Measurements from ENCODE around the gene CDK6. TPM values are rescaled to one million over a fixed set of nuclear protein-coding genes. Genes with fewer than 3 reads are reported as not detected.

Gene CDK6
- total and polyA plus RNA-seq, 4 donors = 3.3 to 35.0 (median 12.0) TPM

DNA sequence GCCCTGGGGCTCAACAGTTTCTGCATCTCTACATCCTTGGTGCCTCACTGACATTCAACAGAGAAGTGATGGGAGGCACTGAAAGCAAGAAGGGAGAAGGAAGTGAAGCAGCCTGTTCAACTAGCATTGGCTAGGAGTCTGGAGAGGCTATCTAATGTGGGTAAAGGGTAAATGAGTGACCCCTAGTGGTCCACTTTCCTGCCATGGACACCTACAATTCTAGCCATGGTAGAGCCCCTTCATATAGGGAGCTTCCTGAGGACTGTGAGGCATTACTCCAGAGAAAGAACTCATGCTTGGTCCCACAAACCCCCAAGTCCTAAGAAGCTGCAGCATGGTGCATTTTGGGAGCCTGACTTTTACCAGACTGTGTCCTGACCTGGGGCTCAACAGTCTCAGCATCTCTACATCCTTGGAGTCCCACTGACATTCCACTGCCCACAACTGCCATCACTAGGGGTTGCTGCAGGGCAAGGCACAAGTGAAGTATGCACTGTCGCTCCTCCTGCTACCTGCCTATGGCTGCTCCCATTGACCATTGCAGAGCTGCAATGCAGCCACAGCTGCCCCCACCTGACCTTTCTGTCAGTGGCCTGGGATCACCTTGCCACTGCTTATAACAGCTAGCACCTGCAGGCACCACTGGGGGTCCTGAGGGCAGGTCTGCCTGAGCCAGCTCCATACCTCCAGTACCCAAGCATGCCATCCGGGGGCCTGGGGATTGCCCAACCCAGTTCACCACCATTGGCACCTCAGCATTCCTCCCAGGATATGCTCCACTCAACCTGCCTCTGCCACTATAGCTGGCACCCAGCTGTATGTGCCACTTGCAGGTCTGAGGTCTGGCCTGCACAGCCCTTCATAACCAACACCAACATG, 44.1 kb upstream of the CDK6 start:
- Histone ChIP-seq H3K9ac (ENCODE audit: low read depth in 1 of 2, low read length in 2 of 2) (no peak overlapping the region), H3K4me3 (ENCODE audit: low read depth in 1 of 3, low read length in 3 of 3) (no peak overlapping the region), H3K36me3 (ENCODE audit: control insufficient read depth in 4 of 4, insufficient read depth in 3 of 4, low read depth in 1 of 4, low read length in 3 of 4) (no peaks in the 10 kb centered on the region), H3K27me3 (ENCODE audit: control insufficient read depth in 4 of 4, insufficient read depth in 4 of 4, low read length in 3 of 4) (no peaks in the 10 kb centered on the region), H3K4me1 (ENCODE audit: control insufficient read depth in 4 of 4, insufficient read depth in 4 of 4, low read length in 3 of 4) (no peaks in the 10 kb centered on the region), H3K27ac (ENCODE audit: low read depth in 1 of 2, low read length in 2 of 2) (no peak overlapping the region), H3K9me3 (ENCODE audit: control insufficient read depth in 4 of 4, low read length in 3 of 4) (peaks cover 0 to 6% (median under 1%) of the 10 kb centered on the region in 4 donors)
- DNase-seq (ENCODE audit: low spot score) = no peak
- WGBS = 92% methylated on average over 2 of the region's 2 CpGs
- TF ChIP-seq, protein P1, sequence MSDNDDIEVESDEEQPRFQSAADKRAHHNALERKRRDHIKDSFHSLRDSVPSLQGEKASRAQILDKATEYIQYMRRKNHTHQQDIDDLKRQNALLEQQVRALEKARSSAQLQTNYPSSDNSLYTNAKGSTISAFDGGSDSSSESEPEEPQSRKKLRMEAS (IDR thresholded peaks at IDR 0.05) = no peak
- TF ChIP-seq YY1 (IDR thresholded peaks at IDR 0.05) = no peak
- TF ChIP-seq RAD21 (IDR thresholded peaks at IDR 0.05) = peak; percentile 64 to 76
- TF ChIP-seq, protein P2, sequence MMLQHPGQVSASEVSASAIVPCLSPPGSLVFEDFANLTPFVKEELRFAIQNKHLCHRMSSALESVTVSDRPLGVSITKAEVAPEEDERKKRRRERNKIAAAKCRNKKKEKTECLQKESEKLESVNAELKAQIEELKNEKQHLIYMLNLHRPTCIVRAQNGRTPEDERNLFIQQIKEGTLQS (IDR thresholded peaks at IDR 0.05) = no peak
- TF ChIP-seq TAF1 (conservative IDR thresholded peaks at IDR 0.05) = no peak
- TF ChIP-seq, protein P3, sequence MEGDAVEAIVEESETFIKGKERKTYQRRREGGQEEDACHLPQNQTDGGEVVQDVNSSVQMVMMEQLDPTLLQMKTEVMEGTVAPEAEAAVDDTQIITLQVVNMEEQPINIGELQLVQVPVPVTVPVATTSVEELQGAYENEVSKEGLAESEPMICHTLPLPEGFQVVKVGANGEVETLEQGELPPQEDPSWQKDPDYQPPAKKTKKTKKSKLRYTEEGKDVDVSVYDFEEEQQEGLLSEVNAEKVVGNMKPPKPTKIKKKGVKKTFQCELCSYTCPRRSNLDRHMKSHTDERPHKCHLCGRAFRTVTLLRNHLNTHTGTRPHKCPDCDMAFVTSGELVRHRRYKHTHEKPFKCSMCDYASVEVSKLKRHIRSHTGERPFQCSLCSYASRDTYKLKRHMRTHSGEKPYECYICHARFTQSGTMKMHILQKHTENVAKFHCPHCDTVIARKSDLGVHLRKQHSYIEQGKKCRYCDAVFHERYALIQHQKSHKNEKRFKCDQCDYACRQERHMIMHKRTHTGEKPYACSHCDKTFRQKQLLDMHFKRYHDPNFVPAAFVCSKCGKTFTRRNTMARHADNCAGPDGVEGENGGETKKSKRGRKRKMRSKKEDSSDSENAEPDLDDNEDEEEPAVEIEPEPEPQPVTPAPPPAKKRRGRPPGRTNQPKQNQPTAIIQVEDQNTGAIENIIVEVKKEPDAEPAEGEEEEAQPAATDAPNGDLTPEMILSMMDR (IDR thresholded peaks at IDR 0.05; ENCODE audit: low read depth, low read length, missing input control) = peak; percentile 34

DNA sequence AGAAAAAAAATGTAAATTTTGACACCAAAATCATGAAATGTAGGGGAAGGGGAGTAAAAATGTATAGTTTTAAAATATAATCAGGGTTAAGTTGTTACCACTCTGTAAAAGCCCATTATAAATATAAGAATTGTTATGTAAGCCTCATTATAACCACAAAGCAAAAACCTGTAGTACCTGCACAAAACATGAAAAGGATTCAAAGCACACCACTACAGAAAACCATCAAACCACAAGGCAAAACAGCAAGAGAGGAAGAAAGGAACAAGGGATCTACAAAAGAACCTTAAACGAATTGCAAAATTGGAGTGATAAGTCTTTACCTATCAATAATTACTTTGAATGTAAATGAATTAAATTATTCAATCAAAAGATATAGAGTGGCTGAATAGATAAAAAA, 41.0 kb upstream of the CDK6 start:
- H3K9me3 ChIP-seq (ENCODE audit: control insufficient read depth in 4 of 4, low read length in 3 of 4) = peaks cover 0 to 6% (median under 1%) of the 10 kb centered on the region in 4 donors

More for the DNA sequence above, 41.0 kb upstream of the CDK6 start:
- Histone ChIP-seq H3K4me3 (ENCODE audit: low read depth in 1 of 3, low read length in 3 of 3) (no peak overlapping the region), H3K9ac (ENCODE audit: low read depth in 1 of 2, low read length in 2 of 2) (no peak overlapping the region), H3K4me1 (ENCODE audit: control insufficient read depth in 4 of 4, insufficient read depth in 4 of 4, low read length in 3 of 4) (no peaks in the 10 kb centered on the region), H3K27me3 (ENCODE audit: control insufficient read depth in 4 of 4, insufficient read depth in 4 of 4, low read length in 3 of 4) (no peaks in the 10 kb centered on the region), H3K36me3 (ENCODE audit: control insufficient read depth in 4 of 4, insufficient read depth in 3 of 4, low read depth in 1 of 4, low read length in 3 of 4) (no peaks in the 10 kb centered on the region), H3K27ac (ENCODE audit: low read depth in 1 of 2, low read length in 2 of 2) (no peak overlapping the region)
- TF ChIP-seq, protein P3 (IDR thresholded peaks at IDR 0.05; ENCODE audit: low read depth, low read length, missing input control) = no peak
- TF ChIP-seq, protein P4, sequence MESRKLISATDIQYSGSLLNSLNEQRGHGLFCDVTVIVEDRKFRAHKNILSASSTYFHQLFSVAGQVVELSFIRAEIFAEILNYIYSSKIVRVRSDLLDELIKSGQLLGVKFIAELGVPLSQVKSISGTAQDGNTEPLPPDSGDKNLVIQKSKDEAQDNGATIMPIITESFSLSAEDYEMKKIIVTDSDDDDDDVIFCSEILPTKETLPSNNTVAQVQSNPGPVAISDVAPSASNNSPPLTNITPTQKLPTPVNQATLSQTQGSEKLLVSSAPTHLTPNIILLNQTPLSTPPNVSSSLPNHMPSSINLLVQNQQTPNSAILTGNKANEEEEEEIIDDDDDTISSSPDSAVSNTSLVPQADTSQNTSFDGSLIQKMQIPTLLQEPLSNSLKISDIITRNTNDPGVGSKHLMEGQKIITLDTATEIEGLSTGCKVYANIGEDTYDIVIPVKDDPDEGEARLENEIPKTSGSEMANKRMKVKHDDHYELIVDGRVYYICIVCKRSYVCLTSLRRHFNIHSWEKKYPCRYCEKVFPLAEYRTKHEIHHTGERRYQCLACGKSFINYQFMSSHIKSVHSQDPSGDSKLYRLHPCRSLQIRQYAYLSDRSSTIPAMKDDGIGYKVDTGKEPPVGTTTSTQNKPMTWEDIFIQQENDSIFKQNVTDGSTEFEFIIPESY (IDR thresholded peaks at IDR 0.05) = no peak
- TF ChIP-seq EGR1 (IDR thresholded peaks at IDR 0.05; ENCODE audit: low read depth in 2 of 2) (no peak), NR2F2 (IDR thresholded peaks at IDR 0.05) (no peak), TAF1 (conservative IDR thresholded peaks at IDR 0.05) (no peak), FOXA2 (IDR thresholded peaks at IDR 0.05) (no peak), RXRA (IDR thresholded peaks at IDR 0.05) (no peak), HNF4A (conservative IDR thresholded peaks at IDR 0.05) (no peak), HNF4G (IDR thresholded peaks at IDR 0.05) (no peak), RAD21 (IDR thresholded peaks at IDR 0.05) (no peak), JUND (IDR thresholded peaks at IDR 0.05) (no peak), YY1 (IDR thresholded peaks at IDR 0.05) (no peak)
- TF ChIP-seq, protein P5, sequence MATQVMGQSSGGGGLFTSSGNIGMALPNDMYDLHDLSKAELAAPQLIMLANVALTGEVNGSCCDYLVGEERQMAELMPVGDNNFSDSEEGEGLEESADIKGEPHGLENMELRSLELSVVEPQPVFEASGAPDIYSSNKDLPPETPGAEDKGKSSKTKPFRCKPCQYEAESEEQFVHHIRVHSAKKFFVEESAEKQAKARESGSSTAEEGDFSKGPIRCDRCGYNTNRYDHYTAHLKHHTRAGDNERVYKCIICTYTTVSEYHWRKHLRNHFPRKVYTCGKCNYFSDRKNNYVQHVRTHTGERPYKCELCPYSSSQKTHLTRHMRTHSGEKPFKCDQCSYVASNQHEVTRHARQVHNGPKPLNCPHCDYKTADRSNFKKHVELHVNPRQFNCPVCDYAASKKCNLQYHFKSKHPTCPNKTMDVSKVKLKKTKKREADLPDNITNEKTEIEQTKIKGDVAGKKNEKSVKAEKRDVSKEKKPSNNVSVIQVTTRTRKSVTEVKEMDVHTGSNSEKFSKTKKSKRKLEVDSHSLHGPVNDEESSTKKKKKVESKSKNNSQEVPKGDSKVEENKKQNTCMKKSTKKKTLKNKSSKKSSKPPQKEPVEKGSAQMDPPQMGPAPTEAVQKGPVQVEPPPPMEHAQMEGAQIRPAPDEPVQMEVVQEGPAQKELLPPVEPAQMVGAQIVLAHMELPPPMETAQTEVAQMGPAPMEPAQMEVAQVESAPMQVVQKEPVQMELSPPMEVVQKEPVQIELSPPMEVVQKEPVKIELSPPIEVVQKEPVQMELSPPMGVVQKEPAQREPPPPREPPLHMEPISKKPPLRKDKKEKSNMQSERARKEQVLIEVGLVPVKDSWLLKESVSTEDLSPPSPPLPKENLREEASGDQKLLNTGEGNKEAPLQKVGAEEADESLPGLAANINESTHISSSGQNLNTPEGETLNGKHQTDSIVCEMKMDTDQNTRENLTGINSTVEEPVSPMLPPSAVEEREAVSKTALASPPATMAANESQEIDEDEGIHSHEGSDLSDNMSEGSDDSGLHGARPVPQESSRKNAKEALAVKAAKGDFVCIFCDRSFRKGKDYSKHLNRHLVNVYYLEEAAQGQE (IDR thresholded peaks at IDR 0.05) = no peak
- TF ChIP-seq, protein P1 (IDR thresholded peaks at IDR 0.05) = no peak
- DNase-seq (ENCODE audit: low spot score) = no peak
- 85% methylated on average over 1 of the region's 1 CpG for WGBS

Data from liver (tissue), 9 donors.